Retinal pigment epithelial cell (primary cell): ENCODE measurements around the gene TDRD12.

Experiments
- DNase-seq: peaks from one replicate; pipeline ENCODE4 v3.0.0-alpha.2; 2010; ENCODE audit warnings: low read depth
- H3K4me3 ChIP-seq: 2 replicates; pipeline ENCODE4 v1.5.1; 2011; ENCODE audit warnings: mild to moderate bottlenecking, low read length, control low read depth, moderate library complexity
- TF ChIP-seq, protein P1 (sequence below): conservative IDR thresholded peaks from 2 replicates; pipeline ENCODE4 v1.5.1; 2011; ENCODE audit warnings: low read depth, low read length, control low read depth, inconsistent platforms

TDRD12 gene

DNA sequence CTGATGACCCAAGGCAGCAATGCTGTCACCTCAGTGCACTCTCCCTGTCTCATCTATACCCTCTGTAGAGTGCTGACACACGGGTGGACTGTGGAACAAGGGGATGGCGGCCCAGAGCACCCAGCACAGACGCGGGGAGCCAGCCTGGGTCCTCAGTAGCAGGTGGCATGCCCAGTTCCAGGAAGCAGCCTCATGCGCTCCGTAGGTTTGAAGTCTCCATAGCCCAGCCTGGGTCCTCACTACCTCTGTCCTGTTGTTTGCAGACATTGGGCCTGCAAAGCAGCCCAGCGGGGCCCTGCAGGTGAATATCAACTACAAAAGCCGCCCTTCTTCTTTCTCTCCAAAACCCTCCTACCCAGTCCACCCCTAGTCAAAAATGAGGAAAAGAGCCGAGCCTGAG lies 155.0 kb downstream of the TDRD12 start:
- no peak for DNase-seq
- TF ChIP-seq, protein P1, sequence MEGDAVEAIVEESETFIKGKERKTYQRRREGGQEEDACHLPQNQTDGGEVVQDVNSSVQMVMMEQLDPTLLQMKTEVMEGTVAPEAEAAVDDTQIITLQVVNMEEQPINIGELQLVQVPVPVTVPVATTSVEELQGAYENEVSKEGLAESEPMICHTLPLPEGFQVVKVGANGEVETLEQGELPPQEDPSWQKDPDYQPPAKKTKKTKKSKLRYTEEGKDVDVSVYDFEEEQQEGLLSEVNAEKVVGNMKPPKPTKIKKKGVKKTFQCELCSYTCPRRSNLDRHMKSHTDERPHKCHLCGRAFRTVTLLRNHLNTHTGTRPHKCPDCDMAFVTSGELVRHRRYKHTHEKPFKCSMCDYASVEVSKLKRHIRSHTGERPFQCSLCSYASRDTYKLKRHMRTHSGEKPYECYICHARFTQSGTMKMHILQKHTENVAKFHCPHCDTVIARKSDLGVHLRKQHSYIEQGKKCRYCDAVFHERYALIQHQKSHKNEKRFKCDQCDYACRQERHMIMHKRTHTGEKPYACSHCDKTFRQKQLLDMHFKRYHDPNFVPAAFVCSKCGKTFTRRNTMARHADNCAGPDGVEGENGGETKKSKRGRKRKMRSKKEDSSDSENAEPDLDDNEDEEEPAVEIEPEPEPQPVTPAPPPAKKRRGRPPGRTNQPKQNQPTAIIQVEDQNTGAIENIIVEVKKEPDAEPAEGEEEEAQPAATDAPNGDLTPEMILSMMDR = no peak
- no peak overlapping the region for H3K4me3 ChIP-seq

DNA sequence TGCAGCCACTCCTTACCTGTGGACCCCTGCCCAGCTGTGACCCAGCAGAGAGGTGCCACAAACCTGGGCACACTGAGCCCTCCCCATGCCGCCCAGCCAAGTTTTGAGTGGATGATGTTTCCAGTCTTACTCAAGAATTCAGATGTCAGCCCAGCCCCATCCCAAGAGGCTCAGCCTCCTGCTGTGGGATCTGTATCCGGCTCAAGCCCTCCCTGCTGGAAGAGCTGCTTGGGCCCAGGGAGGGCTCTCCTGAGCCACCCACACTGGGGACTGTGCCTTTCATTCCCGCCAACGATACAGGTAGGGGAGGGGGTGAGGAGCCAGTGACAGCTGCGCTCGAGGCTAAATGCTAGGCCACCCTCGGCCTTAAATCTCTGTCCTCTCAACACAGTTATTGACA lies 155.9 kb downstream of the TDRD12 start:
- TF ChIP-seq, protein P1 = no peak
- H3K4me3 ChIP-seq = no peak overlapping the region
- DNase-seq = no peak

DNA sequence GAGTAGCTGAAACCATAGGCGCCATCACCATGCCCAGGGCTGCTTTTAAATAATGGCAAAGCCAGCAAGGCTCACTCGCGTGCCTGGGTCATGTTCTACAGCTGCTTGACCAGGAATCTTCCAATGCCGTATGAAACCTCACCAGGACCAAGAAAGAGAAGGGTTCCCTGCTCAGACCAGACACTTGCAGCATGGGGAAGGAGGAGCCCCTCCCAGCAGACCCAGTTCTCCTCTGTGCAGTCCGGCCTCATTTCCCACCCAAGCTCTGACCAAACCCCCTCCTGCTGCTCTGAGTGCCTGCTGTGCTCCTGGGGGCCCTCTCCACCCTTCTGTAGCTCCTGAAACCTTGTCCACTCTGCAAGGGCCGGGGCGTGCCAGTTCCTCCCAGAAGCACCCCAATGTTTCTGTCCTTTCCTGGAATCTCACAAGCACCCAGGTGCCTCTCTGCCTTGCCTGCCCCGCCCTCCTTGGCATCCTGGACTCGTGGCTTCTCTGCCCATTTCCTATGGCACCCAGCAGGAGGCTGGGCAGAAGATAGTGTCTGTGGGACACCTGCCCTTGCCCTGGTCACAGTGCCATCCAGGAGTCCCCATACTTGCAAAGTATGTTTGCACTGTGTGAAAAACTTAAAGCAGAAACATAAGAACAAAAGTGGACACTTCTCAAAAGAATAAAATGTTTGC lies 156.8 kb downstream of the TDRD12 start:
- no peak overlapping the region for H3K4me3 ChIP-seq
- TF ChIP-seq, protein P1 = no peak
- no peak for DNase-seq

DNA sequence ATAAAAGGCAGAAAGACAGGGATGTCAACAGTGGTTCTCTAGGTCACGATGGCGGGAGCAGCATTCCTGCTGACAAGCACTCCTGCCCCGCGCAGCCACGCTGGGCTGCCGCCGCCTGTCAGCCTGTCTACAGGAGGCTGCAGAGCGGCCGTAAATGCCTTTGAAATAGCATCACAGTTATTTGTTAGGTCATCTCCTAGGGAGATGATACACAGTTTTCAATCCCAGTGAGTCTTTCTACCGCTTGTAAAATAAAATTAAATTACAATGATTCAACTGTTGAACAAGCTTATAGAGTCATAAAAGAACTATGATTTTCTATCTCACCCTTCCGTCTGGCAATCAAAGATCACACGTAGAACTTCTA lies 157.3 kb downstream of the TDRD12 start:
- no peak for DNase-seq
- TF ChIP-seq, protein P1 = no peak
- no peak overlapping the region for H3K4me3 ChIP-seq
